ENCODE results near the gene CHRND.

DNA sequence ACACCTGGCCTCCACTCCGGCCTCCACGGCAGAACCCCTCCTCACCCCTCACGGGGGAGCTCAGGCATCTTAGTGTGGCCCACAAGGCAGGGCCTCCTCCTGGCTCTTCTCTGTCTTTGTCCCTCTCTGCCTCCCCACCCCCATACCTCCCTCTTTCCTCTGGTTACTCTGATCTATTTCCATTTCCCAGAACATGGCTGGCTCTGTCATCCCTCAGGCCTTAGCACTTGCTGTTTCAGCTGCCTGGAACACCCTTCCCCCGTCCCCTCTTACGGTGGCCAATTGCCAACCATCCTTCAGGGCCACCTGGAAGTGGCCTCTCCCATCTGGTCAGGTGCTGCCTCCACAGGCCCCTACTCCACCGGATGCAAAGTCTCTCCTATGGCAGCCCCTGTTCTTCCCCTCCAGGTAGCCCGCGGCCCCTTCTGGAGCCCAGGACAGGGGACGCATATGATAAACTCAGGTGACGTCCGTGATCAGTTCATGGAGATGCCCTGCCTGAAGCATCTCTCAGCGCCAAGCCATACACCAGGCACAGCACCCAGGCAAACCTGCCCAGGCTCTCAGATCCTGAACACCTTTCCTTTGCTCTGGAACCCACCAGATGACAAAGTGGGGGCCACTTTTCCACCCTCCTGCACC lies 34.7 kb upstream of the CHRND start:
- TF ChIP-seq, protein P1, sequence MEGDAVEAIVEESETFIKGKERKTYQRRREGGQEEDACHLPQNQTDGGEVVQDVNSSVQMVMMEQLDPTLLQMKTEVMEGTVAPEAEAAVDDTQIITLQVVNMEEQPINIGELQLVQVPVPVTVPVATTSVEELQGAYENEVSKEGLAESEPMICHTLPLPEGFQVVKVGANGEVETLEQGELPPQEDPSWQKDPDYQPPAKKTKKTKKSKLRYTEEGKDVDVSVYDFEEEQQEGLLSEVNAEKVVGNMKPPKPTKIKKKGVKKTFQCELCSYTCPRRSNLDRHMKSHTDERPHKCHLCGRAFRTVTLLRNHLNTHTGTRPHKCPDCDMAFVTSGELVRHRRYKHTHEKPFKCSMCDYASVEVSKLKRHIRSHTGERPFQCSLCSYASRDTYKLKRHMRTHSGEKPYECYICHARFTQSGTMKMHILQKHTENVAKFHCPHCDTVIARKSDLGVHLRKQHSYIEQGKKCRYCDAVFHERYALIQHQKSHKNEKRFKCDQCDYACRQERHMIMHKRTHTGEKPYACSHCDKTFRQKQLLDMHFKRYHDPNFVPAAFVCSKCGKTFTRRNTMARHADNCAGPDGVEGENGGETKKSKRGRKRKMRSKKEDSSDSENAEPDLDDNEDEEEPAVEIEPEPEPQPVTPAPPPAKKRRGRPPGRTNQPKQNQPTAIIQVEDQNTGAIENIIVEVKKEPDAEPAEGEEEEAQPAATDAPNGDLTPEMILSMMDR (IDR thresholded peaks at IDR 0.05) = no peak
- TF ChIP-seq, protein P2, sequence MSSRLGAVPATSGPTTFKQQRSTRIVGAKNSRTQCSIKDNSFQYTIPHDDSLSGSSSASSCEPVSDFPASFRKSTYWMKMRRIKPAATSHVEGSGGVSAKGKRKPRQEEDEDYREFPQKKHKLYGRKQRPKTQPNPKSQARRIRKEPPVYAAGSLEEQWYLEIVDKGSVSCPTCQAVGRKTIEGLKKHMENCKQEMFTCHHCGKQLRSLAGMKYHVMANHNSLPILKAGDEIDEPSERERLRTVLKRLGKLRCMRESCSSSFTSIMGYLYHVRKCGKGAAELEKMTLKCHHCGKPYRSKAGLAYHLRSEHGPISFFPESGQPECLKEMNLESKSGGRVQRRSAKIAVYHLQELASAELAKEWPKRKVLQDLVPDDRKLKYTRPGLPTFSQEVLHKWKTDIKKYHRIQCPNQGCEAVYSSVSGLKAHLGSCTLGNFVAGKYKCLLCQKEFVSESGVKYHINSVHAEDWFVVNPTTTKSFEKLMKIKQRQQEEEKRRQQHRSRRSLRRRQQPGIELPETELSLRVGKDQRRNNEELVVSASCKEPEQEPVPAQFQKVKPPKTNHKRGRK (CRISPR knock-in tag; IDR thresholded peaks at IDR 0.05; ENCODE audit: borderline replicate concordance) = no peak
- TF ChIP-seq, protein P3, sequence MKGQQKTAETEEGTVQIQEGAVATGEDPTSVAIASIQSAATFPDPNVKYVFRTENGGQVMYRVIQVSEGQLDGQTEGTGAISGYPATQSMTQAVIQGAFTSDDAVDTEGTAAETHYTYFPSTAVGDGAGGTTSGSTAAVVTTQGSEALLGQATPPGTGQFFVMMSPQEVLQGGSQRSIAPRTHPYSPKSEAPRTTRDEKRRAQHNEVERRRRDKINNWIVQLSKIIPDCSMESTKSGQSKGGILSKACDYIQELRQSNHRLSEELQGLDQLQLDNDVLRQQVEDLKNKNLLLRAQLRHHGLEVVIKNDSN (CRISPR knock-in tag; IDR thresholded peaks at IDR 0.05) = no peak
- no peak for TF ChIP-seq IRF2 (CRISPR knock-in tag; IDR thresholded peaks at IDR 0.05; ENCODE audit: borderline replicate concordance, low read depth)
- no peak for TF ChIP-seq CREM (CRISPR knock-in tag; IDR thresholded peaks at IDR 0.05)
- TF ChIP-seq SMAD4 (CRISPR knock-in tag; IDR thresholded peaks at IDR 0.05) = no peak
- no peak for TF ChIP-seq NR2C2 (CRISPR knock-in tag; IDR thresholded peaks at IDR 0.05)
- TF ChIP-seq NFE2L1 (CRISPR knock-in tag; IDR thresholded peaks at IDR 0.05) = no peak
